GM18508 (cell line): ENCODE data around the gene UBN2.

ENCODE experiments used
- ATAC-seq: cut with Tn5 transposase; IDR thresholded peaks from one replicate; pipeline ENCODE4 v1.9.1; 2021; ENCODE audit warnings: moderate number of reproducible peaks; ENCODE audit not compliant: insufficient read depth, unreplicated experiment

Gene UBN2

DNA sequence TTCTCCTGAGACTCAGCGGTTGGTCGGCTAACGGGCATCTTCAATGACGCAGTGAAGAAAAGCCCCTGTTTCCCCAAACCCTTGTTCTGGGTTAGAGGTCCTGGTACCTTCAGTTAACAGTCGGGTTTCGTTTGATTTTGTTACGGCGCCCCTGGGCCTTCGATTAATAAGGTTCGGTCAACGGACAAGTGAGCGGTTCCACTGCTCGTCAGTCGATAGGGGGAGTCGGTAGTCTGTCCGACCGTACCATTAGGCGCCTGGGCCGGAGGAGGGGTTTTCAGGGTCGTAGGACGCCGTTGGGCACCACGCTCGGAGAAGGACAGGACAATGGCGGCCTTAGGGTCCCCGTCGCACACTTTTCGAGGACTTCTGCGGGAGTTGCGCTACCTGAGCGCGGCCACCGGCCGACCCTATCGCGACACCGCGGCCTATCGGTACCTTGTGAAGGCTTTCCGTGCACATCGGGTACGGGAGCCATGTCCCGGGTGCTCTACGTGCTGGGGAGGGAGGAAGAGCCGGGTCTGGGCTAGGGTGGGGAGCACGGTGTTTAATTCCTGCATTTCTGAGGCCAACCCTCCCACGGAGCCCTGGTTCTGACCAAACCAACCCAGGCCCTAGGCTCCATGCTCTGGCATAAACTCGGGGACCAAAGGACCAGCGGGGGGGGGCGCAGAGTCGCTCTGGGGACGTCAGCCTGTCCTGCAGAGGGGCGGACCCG is 110.2 kb downstream of the UBN2 start, which contains the start of gene FMC1:
Gene FMC1 (plus strand): TSS at position 280 of the 718 bp plus-strand sequence. CDS start 48 bp downstream, at position 328.
- ATAC-seq: peak; percentile 35

DNA sequence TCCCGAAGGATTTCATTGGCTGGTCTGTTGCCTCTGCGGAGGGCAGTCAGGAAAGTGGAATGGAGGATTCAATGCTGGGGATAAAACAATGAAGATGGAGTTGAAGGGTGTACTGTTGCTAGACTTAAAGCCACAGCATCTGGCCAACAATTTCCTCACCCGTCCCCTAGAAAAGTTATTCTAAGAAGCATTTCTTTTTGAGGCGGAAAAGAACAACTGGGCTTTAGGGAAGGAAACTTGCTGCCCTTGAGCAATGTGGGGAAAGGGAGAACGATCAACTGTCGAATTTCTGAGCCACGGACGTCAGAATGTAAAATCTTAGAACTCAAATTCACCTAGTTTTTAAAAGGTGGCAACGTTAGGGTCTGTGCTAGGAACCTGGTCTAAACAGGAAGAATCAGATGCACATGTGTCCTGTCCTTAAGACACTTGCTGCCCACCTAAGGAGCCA is 110.8 kb downstream of the UBN2 start:
- ATAC-seq: peak; percentile 24

DNA sequence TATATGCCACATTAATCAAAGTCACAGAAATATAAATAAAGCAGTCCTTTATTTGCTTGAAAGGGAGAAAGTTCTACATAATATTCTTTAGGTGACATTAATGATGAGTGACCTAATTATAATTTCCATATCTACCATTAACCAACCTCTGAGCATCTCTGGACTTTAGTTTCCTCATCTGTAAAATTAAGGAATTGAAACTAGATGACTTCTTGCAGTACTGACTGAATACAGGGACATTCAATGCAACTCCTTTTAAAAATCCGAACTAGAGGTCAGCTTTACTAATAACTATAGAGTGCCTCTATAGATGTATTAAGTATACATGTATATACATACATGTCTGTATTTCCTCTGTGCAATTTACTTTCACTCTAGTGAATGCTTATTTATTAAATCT is 114.0 kb downstream of the UBN2 start:
- ATAC-seq: no peak

DNA sequence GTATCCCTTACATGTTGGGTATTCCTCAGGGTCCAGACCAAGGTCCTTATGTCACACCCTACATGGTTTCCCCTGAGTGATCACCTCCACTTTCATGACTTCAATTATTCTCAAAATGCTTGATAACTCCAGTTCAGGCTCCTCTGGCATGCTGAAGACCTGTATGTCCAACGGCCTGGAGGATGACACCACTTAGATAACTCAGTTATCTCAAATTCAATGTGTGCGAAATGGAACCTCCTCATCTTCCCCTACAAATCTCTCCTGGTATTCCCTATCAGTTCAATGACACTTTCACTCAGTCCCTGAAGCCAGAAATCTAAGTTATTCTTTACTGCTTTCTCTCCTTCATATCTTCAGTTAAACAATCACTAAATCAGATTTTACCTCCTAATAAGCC is 120.0 kb downstream of the UBN2 start:
- no peak for ATAC-seq

DNA sequence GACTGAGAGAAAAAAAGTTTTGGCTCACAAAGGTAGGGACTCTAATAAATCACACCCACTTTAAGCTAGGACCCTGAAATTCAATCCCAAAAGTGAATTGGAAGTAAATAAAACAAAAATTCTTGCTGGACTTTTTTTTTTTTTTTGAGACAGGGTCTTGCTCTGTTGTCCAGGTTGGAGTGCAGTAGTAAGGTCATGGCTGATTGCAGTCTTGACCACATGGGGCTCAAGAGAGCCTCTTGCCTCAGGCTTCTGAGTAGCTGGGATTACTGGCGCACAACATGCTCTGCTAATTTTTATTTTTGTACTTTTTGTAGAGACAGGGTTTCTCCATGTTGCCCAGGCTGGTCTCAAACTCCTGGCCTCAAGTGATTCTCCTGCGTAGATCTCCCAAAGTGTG is 123.7 kb downstream of the UBN2 start:
- ATAC-seq: no peak

DNA sequence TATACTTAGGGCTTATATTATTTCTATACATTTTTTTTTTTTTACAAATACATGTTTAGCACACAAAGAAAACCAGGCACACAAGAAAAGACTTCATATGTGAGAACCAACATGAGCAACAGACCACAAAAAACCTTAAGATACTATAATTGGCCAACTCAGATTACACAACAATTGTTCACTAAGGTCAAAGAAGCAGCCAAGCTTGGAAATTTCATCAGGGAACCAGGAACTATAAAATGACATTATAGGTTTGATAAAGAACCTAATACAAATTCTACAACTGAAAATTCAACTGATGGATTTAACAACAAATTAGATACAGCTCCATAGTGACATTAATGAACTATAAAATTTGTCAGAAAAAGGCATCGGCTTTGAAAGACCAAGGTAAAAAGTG is 124.3 kb downstream of the UBN2 start:
- no peak for ATAC-seq
